Activated CD4-positive, alpha-beta T cell treated with anti-CD3 and anti-CD28 coated beads, Interleukin-2, Interleukin-4, amounts not matched to agents 100 ng/mL and 50 ng/mL, durations not matched to agents 16 hours and 8 hours (primary cell): ENCODE data around the gene SPRR4.
"Not testable (repeated sequence)": the region's sequence is repeated elsewhere in the genome, so short reads cannot be mapped to it uniquely, and the experiment has no call there.

Experiments
- DNase-seq: peaks from one replicate; pipeline ENCODE4 v3.0.0-alpha.2; 2020; ENCODE audit warnings: low spot score

Gene SPRR4

DNA sequence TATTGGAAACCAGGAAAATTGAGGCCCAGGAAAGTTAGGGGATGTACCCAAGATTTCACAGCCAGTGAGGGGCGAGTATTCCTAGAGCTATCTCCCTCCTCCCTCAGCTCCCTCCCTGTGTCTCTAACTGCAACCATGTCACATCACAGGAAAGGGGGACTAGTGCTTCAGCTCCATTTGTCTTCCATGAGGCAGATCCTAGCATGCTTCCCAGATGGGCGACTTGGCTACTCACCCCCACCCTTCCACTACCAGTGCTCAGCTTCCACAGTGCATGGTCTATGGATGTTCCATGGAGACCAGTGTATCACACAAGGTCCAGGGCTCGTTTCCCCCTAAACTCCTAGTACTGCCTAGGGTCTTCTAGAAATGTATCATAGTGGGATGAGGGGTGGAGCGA lies 4.6 kb upstream of the SPRR4 start:
- no peak for DNase-seq

DNA sequence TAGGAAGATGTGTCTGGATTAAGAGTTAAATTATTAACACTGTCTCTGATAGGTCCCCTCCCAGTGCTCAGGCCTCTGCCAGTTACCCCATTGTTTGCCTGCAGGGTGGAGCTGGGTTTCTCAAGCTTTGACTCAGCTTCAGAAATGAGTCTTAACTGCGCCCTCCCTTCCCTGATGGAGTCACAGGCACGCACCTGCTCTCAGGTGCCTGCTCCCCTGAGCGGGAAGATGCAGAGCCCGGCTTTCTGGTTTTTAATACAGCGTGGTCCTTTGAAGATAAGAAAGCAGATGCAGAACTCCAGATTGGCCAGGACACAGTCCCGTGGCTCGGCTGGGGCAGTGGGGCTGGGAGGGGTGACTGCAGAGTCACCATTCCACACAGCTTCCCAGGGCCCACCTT lies 3.2 kb upstream of the SPRR4 start:
- DNase-seq = peak; percentile 40

DNA sequence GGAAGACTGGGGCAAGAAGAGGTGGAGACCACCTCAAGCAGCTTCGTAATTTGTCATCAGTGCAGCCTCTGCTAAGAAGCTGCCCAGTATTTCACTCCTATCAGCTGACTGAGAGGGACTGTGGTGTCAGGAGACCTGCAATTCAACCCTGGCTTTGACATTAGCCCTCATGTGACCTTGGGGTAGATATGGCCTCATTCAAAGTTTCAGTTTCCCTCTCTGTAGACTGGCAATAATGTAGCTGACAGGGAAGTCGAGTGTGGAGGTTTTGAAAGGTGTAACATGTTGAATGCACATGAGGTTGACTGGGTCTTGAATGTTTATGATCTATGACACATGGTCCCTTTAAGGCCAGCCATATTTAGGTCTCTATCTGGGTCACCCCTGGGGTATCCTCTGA lies 2.2 kb upstream of the SPRR4 start:
- DNase-seq = peak; percentile 15

DNA sequence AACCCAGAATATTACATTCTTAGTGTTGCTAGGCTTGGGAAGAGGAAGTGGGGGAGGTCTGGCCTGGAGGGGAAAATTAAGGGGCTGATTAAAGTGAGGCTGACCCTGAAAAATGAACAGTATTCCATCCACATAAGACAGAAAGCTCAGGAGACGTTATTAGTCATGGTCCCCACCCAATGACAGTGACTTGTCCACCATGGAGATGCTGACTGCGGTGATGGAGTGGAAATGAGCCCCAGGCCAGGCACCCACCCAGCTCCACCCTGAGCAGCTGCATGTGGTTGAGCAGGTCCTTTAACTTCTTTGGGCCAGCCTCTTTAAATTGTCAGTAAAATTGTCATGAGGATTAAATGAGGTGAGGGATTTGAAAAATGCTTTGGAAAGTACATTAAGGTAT lies 1.4 kb upstream of the SPRR4 start:
- DNase-seq = no peak

DNA sequence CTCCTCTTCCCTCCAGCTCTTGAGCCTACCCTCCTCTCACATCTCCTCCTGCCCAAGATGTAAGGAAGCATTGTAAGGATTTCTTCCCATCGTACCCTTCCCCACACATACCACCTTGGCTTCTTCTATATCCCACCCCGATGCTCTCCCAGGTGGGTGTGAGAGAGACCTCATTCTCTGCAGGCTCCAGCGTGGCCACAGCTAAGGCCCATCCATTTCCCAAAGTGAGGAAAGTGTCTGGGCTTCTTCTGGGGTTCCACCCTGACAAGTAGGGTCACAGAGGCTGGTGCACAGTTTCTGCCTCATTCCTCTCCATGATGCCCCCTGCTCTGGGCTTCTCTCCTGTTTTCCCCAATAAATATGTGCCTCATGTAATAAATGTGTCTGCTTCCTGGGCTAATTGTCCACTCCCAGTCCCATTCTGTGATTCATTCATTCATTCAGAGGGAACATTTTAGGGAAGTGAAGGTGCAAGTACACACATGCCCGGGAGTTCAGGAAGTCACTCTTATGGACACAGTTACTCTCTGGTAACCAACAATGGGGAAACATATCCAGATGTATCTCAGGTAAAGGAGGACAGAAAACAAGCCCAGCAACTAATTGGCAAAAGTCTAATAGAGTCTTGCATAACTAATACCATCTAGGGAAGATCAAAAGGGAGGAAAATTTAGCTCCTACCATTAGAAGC lies 1.9 kb downstream of the SPRR4 start:
- no peak for DNase-seq

DNA sequence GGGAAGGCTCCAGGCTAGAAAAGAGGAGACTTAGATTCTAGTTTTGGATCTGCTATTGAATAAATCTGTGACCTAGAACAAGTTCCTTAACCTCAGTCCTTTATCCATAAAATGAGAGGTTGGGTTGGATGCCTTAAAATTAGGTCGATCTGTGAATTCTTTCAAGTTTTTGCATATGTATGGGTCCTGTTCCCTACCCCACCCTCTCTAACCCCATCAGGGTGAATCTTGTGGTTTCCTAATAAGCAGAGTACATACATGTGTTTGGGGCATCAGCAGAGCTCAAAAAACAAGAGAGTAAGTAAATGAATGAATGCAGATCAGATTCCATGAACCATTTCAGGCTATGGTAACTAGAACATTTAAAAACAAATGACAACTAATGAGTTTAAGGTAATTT lies 6.2 kb downstream of the SPRR4 start:
- DNase-seq = no peak

DNA sequence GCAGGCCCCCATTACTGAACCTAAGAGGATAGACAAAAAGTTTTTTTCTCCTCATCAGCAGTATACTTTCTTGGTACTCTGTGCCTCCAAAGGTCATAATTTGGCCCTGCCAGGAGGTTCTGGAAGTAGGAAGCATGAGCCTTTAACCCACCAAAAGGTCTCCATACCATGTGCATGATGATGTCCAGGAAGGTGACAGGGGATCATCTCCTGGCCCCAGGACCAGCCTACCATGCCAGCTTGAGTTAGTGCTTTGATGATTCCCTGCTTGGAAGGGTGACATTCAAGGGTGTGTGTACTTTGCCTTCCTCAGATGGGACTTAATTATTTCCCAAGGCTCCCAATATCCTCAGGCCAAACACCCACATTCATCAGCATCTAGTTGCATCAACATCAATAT lies 7.2 kb downstream of the SPRR4 start:
- no peak for DNase-seq

DNA sequence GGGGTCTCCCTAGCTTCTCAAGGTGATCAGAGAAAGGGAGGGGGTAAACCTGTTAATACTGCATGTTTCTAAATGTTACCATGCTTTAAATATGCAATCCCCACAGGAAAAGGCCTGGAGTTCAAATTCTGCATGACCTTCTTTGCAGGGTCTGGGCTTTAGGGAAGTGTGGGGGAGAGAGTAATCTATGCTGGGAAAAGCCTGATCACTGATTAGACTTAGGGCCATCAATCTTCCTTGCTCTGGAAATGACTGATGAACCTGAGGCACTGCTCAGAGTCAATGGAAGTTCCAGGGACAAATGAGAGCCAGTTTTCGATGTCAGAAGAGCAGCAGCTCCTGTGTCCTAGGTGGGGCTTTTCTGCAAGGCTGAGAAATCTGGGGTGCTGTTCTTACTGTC lies 10.2 kb downstream of the SPRR4 start:
- no peak for DNase-seq

DNA sequence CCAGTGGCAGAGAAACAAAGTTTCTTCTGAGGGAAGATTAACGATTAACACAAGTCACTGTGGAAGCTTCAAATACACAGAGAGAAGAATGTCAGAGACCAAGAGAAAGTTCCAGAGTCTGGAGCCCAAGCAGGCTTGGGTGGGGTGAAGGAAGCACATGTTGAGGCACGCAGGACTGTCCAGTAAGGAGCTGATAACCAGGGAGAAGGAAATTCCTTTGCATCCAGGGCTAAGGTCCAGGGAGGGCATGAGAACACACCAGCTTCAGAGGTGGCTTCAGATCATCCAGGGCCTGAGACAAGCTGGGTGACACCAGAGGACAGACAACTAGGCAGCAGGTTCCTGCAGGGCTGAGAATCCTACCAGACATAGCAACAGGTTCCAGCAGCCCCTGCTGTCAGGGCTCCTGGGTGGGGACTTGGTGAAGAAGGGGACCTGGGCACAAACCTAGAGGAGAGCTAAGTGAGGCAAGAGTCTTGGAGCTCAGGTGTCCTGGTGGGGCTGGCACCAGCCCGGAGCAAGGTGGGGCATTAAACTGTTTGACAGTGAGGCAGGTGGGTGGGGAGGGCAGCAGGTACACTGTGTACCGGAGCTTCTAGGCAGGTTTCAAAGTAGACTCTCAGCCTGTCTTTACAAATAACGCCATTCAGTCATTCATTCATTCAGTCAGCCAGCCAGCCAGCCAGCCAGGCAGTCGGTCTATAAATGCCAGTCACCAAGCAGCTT lies 10.9 kb downstream of the SPRR4 start:
- DNase-seq = no peak

DNA sequence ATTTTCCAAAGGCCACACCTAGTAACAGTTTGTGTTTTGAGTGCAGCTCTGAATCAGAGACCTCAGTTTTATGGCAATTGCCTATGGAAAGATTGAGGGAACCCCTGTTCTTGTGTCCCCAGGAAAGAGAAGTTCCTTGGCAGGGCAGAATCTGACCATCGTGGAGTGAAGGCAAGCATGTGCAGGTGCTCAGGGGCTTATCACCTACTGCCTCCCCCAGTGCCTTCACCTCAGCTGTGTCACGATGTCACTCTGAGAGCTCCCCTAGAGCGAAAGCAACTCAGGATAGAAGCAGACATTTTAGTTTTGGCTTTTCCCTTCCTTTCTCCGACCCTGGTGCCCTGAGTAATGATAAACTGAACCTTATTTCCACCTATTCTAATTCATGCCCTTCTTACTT lies 11.6 kb downstream of the SPRR4 start:
- no peak for DNase-seq

DNA sequence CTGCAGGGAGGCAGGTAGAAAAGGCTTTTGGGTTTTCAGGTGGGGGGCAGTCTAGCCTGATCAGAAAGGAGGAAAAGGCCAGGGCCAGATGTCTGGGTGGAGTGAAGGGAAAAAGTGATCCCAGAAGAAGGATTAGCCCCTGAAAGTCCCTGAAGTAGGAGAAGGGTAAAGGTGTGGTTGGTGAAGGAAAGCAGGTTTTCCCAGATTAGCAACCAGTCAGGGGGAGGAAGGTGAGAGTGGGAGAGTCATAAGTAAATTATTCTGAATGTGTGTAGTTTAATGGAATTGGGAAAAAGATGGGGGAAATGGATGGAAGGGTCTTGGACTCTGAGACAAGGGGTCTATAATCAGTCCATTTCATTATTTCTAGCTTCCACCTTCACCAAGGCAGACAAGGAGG lies 12.8 kb downstream of the SPRR4 start:
- no peak for DNase-seq

DNA sequence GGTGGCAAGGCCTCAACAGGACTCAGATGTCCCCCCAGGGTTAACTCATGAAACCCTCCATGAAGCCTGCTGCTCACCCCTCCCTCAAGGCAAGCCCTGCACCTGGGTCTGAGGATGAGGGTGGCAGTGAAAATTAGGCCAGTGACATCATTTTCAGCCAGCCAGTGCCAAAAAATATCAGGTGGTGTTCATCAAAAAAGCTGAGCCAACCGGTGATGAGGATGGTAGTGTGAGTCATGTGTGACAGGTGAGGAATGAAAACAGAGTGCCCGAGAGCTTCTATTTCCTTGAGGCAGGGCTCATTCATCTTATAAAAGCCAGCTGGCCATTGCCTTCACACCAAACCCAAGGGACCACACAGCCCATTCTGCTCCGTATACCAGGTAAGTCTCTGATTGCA lies 13.3 kb downstream of the SPRR4 start, which contains the start of gene SPRR1A:
TSS of gene SPRR1A (plus strand) at position 339 of the 400 bp plus-strand sequence. CDS start 1,150 bp downstream, outside the sequence.
- DNase-seq = no peak

DNA sequence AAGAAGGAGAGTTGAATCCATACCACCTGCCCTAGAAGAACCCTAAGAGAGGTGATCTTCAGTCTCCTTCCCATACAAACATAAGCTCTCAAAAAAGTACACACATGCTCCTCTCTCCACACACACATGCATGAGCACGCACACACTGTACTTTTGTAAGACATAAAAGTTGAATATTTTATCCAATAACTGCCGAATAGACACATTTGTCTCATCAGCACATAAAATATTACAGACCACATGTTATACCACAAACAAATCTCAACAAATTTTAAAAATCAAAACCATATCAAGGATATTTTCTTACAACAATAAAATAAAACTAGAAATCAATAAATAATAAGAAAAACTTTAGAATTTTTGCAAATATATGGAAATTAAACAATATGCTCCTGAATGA lies 16.1 kb downstream of the SPRR4 start:
- DNase-seq = no peak

DNA sequence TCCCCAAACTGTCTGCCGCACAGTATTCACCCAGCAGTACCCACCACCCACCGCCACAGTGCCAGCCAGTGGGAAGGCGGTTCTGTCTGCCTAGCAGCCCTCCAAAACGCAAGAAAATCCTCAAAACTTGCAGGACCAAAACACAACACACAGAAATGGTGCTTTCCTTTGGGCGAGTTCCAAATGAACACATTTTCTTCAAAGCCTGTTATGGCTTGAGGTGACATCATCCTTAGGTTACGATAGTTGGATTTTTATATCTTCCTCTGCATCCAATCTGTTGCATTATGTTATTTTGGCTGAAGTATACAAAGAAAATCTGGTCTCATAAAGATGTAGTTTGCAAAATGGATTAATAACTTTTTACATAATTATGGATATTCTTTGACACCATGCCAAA lies 22.7 kb downstream of the SPRR4 start:
- no peak for DNase-seq

DNA sequence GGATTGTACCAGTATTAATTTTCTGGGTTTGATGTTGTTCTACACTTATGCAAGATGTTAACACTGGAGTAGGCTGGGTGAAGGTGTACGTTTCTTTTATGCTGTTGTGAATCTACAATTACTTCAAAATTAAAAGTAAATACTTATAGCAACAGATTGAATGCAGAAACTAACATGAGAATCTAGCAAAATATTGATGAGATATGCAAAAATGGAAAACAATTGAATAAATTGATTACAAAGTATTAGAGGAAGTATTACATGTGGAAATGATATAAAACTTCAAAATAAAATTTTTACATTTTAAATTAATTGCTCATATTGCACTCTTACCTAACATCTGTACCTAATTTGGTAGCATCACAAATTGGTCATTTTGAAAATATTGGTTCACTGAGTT lies 25.4 kb downstream of the SPRR4 start:
- no peak for DNase-seq

DNA sequence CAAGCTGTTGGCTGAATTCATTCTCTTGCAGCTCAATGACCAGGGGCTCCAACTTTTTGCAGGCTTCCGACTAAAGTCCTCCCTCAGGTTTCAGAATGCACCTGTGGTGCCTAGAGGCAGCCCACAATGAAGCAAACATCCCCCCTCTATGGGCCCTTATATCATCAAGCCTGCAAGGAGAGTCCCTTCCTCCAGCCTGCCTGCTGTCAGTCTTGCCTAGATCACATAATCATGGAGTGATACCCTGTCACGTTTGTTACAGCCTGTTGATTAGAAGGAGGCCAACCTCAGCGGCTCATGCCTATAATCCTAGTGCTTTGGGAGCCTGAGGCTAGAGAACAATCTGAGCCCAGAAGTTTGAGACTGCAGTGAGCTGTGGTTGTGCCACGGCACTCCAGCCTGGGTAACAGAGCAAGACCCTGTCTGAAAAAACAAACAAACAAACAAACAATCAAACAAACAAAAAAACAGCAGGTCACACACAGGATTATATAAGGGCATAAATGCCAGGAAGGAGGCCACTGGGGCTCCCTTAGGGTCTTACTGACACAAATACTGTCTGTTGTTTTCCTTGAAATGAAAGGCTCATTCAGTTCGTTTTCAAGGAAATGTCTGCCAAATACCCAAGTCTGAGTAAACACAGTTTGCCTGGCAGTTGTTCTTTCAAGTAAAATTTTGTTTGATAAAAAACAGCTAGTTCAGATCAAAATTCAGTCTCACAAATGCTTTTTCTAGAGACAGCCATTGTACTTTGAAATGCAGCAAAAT lies 26.4 kb downstream of the SPRR4 start:
- no peak for DNase-seq

DNA sequence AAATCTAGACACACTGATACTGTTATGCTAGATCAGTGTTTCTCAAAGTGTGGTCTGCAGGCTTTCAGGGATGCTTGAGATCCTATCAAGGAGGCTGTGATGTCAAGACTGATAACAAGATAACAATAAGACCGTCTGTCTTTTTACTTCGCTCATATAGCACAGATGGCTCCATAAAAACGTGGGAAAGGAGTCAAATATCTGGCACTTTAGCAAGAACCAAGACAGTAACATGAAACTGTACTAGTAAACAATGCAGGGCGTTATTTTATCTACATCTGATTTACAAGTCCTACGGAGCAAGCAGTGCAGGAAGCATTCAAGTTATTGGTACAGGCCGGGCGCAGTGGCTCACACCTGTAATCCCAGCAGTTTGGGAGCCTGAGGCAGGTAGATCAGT lies 27.5 kb downstream of the SPRR4 start:
- no peak for DNase-seq

DNA sequence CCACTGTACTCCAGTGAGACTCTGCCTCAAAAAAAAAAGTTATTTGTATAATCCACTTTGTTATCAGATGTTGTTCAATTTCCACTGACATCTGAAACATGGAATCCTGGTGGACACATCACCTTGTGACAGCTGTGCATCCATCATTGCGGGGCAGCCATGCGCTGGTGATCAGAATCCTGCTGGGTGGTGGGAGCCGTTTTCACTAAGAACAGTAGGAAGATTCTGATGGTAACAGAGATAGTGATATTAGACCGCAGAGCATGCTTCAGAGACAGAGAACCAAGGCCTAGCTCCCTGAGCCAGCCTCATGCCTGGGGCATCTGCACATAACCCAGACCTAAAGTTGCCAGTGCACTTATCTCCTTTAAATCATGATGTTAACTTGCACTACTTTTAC lies 28.0 kb downstream of the SPRR4 start:
- DNase-seq = no peak

DNA sequence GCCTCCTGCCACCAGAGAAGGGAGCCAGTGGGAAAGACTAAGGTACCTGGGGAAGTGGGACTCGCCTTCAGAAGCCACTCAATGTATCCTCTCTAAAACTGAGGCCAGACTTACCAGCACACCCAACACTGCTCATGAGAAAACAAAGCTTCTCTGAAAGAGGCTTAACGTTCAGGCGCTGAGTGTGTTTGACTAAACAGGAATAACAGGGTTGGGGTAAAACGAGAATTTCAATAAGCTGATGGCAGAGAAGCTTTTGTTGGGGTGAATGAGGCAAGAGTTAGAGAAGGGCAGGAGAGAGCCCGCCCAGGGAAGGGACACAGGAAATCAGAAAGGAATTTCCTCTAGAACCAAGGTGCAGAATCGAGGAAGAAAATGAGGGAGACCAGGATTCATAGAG lies 29.4 kb downstream of the SPRR4 start:
- no peak for DNase-seq

DNA sequence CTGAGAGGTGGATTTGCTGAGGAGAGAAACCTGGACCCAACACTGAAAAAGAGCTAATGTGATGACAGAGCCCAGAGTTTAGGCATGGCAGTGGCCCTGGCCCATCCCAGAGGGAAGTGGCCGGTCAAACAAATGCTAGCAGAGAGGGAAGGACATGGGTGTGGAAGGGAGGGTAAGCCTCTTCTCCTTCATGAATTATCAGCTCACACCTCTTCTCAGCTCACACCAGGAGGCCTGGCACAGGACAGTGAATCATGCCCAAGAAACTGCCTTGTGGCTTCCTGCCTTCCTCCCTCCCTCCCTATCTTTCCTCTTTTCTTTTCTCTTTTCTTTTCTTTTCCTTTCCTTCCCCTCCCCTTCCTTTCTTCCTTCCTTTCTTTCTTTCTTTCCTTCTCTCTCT lies 29.8 kb downstream of the SPRR4 start:
- no peak for DNase-seq

DNA sequence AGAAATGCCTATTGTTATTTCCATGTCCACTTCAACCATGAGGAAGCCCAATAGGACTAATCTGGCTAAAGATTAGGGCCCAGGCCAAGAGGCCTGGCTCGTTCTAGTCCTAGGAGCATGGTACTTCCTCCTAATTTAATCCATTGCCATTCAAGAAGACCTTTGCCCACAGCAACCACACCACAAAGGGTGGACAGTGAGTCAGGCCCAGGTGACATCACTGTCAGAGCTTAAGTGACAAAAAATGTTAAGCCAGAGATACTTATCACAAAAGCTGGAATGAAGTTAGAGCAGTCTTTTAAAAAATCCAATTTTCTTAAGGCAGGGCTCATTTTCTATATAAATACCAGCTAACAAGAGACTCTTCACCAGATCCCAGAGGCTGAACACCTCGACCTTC lies 30.9 kb downstream of the SPRR4 start, which contains the start of gene SPRR3:
TSS of gene SPRR3 (plus strand) at position 368 of the 400 bp plus-strand sequence. CDS start 1,272 bp downstream, outside the sequence.
- DNase-seq = no peak

DNA sequence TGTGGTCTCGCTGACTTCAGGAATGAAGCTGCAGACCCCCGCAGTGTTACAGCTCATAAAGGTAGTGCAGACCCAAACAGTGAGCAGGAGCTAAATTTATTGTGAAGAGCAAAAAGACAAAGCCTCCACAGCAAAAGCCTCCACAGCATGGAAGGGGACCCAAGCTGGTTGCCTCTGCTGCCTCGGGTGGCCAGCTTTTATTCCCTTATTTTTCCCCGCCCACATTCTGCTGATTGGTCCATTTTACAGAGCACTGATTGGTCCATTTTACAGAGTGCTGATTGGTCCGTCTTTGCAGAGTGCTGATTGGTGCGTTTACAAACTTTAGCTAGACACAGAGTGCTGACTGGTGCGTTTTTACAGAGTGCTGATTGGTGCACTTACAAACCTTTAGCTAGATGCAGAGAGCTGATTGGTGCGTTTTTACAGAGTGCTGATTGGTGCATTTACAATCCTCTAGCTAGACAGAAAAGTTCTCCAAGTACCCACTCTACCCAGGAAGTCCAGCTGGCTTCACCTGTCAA lies 40.8 kb downstream of the SPRR4 start:
- DNase-seq = not testable (repeated sequence)

DNA sequence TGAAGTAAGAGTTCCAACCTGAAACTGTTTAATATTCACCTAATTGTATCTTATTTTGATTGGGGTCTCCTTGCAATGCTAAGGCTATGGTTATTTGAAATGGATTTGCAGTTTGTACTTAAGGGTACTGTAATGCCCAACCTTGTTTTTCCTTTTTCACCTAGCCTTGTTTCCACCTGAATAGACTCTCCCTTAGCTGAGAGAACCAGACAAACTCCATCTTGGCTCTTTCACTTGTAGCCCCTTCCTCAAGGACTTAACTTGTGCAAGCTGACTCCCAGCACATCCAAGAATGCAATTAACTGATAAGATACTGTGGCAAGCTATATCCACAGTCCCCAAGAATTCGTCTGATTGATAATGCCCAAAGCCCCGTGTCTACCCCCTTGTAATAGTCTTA lies 51.4 kb downstream of the SPRR4 start:
- DNase-seq = not testable (repeated sequence)
